Neural cell (in vitro differentiated cells): ENCODE data around the gene ADORA2A.

ENCODE experiments used
- CTCF ChIP-seq: fragments of 450-650 bp; IDR thresholded peaks from 2 replicates; pipeline ENCODE4 v1.5.1; 2014; ENCODE audit warnings: antibody characterized with exemption, mild to moderate bottlenecking, moderate library complexity; ENCODE audit not compliant: poor library complexity, severe bottlenecking
- EP300 ChIP-seq: fragments of 450-650 bp; conservative IDR thresholded peaks from 2 replicates; pipeline ENCODE4 v1.6.1; 2014; ENCODE audit warnings: antibody characterized with exemption, mild to moderate bottlenecking, moderate library complexity; ENCODE audit not compliant: poor library complexity, severe bottlenecking
- EZH2 ChIP-seq: fragments of 200-600, 300-800 bp; shearing (Covaris generic), sonication (generic); IDR thresholded peaks from 2 replicates; pipeline ENCODE4 v1.6.1; 2014; ENCODE audit warnings: antibody characterized with exemption, low read length, borderline replicate concordance, mild to moderate bottlenecking; ENCODE audit not compliant: insufficient read depth, poor library complexity, severe bottlenecking
- MXI1 ChIP-seq: fragments of 450-650 bp; conservative IDR thresholded peaks from 2 replicates; pipeline ENCODE4 v1.6.1; 2014; ENCODE audit warnings: antibody characterized with exemption, mild to moderate bottlenecking; ENCODE audit not compliant: poor library complexity, severe bottlenecking
- POLR2AphosphoS5 ChIP-seq: IDR thresholded peaks from 2 replicates; pipeline ENCODE4 v1.6.1; 2012
- RAD21 ChIP-seq: fragments of 450-650 bp; conservative IDR thresholded peaks from 2 replicates; pipeline ENCODE4 v1.6.1; 2014; ENCODE audit warnings: antibody characterized with exemption, mild to moderate bottlenecking, moderate library complexity
- SMC3 ChIP-seq: fragments of 450-650 bp; conservative IDR thresholded peaks from 2 replicates; pipeline ENCODE4 v1.6.1; 2014; ENCODE audit warnings: antibody characterized with exemption, mild to moderate bottlenecking, moderate library complexity; ENCODE audit not compliant: poor library complexity
- TAF1 ChIP-seq: IDR thresholded peaks from 2 replicates; pipeline ENCODE4 v1.6.1; 2012; ENCODE audit warnings: low read depth
- TF ChIP-seq, protein P1 (sequence below): IDR thresholded peaks from 2 replicates; pipeline ENCODE4 v1.6.1; 2012; ENCODE audit warnings: borderline replicate concordance

DNA sequence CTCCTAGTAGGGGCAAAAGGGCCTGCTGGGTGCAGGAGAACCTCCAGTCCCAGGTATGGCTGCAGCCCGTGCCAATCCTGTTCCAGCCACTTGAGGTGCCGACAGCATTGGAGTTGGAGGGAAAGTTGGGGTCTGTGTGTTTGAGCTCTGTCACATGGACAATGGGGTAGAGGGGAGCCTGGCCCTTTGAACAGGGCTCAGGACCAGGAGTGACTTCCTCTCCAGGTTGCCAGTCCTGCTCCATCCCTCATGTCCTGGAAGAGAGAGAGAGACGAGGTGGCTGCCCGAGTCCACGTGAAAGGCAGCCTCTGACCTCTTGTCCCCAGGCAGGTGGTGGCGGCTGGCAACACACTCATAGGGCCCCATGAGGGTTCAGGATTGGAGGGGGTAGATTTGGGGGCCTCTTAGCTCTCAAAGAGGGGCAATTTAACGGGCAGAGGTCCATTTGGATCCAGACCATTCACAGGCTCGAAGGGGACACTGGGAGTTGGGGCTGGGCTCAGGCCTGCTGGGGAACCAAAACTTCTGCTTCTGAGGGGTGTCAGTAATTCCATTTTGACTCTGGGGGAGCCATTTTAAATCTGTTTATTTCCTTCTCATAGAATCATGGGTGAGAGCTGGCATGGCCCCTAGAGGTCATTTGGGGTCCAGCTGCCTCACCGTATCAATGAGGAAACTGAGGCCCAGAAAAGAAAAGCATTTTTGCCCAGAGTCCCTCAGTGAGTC is 4.1 kb downstream of the ADORA2A start:
- TF ChIP-seq CTCF (no peak), EP300 (no peak), POLR2AphosphoS5 (no peak), EZH2 (no peak), RAD21 (no peak), MXI1 (no peak), TAF1 (no peak), SMC3 (no peak)
- TF ChIP-seq, protein P1, sequence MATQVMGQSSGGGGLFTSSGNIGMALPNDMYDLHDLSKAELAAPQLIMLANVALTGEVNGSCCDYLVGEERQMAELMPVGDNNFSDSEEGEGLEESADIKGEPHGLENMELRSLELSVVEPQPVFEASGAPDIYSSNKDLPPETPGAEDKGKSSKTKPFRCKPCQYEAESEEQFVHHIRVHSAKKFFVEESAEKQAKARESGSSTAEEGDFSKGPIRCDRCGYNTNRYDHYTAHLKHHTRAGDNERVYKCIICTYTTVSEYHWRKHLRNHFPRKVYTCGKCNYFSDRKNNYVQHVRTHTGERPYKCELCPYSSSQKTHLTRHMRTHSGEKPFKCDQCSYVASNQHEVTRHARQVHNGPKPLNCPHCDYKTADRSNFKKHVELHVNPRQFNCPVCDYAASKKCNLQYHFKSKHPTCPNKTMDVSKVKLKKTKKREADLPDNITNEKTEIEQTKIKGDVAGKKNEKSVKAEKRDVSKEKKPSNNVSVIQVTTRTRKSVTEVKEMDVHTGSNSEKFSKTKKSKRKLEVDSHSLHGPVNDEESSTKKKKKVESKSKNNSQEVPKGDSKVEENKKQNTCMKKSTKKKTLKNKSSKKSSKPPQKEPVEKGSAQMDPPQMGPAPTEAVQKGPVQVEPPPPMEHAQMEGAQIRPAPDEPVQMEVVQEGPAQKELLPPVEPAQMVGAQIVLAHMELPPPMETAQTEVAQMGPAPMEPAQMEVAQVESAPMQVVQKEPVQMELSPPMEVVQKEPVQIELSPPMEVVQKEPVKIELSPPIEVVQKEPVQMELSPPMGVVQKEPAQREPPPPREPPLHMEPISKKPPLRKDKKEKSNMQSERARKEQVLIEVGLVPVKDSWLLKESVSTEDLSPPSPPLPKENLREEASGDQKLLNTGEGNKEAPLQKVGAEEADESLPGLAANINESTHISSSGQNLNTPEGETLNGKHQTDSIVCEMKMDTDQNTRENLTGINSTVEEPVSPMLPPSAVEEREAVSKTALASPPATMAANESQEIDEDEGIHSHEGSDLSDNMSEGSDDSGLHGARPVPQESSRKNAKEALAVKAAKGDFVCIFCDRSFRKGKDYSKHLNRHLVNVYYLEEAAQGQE, result no peak
